GM06990 (cell line): Measurements from ENCODE around the gene ITGB5.

ENCODE experiments used
- DNase-seq: peaks from one replicate; pipeline ENCODE4 v3.0.0-alpha.2; 2011; ENCODE audit not compliant: insufficient read length; ENCODE audit errors: extremely low read depth
- H3K27me3 ChIP-seq: replicated peaks from 2 replicates; pipeline ENCODE4 v1.6.0; 2011; ENCODE audit warnings: low read length; ENCODE audit not compliant: control insufficient read depth, insufficient read depth
- H3K36me3 ChIP-seq: 2 replicates; pipeline ENCODE4 v1.5.1; 2011; ENCODE audit warnings: low read length; ENCODE audit not compliant: control insufficient read depth, insufficient read depth
- H3K4me3 ChIP-seq: replicated peaks from 2 replicates; pipeline ENCODE4 v1.5.1; 2011; ENCODE audit warnings: low read depth, mild to moderate bottlenecking, control low read depth, low read length
- TF ChIP-seq, protein P1 (sequence below): IDR thresholded peaks from 2 replicates; pipeline ENCODE4 v1.5.1; 2011; ENCODE audit warnings: low read length, control low read depth, mild to moderate bottlenecking, inconsistent platforms; ENCODE audit not compliant: insufficient read depth, poor library complexity, severe bottlenecking

ITGB5 gene

DNA sequence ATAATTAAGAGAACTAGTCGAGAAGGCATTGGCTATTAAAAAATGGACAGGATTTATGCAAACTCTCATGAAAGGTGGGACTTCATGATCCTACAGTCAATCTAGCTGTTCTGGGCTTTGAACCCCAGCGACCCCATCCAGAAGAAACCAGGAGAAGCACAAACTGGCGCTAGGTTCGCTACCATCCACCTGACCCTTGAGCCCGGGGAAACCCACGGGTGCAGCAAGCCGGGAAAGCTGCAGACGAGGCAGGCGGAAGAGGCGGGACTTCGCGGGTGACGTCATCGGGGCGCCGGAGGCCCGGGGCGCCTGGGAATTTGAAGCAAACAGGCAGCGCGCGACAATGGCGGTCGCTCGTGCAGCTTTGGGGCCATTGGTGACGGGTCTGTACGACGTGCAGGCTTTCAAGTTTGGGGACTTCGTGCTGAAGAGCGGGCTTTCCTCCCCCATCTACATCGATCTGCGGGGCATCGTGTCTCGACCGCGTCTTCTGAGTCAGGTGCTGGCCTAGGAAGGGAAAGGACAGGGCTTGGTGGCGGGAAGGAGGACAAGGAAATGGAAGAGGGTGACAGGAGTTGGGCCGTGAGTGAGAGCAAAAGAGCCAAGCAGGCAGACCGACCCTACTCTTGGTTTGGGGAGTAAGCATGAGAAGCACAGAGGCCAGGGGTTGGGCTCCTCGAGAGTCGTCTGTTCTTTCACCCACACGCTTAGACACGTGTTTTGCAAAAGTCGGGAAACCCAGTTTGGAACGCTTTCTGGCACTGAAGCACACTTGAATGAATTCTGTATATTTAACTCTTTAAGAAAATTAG, 156.8 kb downstream of the ITGB5 start, which contains the start of gene UMPS:
Gene UMPS, plus strand, starts transcription at position 324 of the 812 bp plus-strand sequence. Its CDS starts 20 bp downstream, at position 344.
- H3K4me3 ChIP-seq = peak within 1 kb of the TSS; percentile 99
- TF ChIP-seq, protein P1, sequence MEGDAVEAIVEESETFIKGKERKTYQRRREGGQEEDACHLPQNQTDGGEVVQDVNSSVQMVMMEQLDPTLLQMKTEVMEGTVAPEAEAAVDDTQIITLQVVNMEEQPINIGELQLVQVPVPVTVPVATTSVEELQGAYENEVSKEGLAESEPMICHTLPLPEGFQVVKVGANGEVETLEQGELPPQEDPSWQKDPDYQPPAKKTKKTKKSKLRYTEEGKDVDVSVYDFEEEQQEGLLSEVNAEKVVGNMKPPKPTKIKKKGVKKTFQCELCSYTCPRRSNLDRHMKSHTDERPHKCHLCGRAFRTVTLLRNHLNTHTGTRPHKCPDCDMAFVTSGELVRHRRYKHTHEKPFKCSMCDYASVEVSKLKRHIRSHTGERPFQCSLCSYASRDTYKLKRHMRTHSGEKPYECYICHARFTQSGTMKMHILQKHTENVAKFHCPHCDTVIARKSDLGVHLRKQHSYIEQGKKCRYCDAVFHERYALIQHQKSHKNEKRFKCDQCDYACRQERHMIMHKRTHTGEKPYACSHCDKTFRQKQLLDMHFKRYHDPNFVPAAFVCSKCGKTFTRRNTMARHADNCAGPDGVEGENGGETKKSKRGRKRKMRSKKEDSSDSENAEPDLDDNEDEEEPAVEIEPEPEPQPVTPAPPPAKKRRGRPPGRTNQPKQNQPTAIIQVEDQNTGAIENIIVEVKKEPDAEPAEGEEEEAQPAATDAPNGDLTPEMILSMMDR = no peak
- H3K36me3 ChIP-seq = peaks cover 1% of the 10 kb centered on the region; the same call in 1 of the 2 replicates
- peak; percentile 94 for DNase-seq
- no peaks in the 10 kb centered on the region for H3K27me3 ChIP-seq

DNA sequence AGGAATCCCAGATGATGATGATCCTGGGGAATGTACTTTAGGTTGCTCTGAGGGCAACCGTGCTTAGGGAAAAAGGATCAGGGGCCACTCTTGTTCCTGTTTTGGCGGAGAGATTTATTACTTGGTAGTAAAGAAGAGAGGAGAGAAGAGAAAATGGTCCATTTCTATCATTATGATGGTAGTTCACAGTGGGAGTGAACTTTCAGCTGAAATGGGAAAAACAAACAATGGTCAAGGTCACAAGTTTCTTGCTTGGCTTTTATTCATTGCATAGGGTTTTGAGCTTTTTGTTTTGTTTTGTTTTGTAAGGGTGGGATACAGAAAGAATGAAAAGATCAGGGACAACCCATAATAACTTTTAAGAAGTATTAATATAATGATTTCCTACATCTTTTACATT, 164.6 kb downstream of the ITGB5 start:
- Histone ChIP-seq H3K4me3 (no peak overlapping the region), H3K27me3 (no peaks in the 10 kb centered on the region), H3K36me3 (no peaks in the 10 kb centered on the region)
- TF ChIP-seq, protein P1 = no peak
- no peak for DNase-seq

DNA sequence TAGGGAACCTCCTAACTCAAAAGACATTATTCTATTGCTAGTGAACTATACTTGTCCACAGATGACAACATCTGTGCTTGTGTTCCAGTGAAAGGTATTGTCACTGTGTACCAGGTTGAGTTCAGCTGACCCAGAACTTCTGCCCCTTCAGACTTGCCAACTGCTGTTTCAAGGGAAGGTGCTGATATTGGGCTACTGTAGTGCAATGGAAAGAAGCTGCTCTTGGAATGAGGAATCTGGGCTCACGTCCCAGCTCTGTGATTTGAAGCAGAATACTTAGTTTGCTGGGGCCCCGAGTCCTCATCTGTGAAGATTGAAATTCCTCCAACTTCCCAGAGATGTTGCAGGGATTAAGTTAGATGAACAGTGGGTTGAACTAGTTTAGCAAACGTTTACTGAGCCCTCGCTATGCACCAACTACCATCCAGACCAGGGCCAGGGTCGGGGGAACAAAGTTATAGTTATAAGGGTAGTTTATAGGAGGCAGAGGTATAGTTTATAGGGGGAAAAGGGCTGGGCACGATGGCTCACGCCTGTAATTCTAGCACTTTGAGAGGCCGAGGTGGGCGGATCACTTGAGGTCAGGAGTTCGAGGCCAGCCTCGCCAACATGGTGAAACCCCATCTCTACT, 172.8 kb downstream of the ITGB5 start:
- H3K4me3 ChIP-seq = no peak overlapping the region
- H3K27me3 ChIP-seq = no peaks in the 10 kb centered on the region
- DNase-seq = no peak
- no peaks in the 10 kb centered on the region for H3K36me3 ChIP-seq
- TF ChIP-seq, protein P1 = no peak
